NT2/D1 (cell line): Measurements from ENCODE around the gene CDK5RAP2.
"Not testable (repeated sequence)": the region's sequence is repeated elsewhere in the genome, so short reads cannot be mapped to it uniquely, and the experiment has no call there.

ENCODE experiments used
- DNase-seq: peaks from one replicate; pipeline ENCODE4 v3.0.0-alpha.2; 2011; ENCODE audit warnings: low read depth, low spot score
- H3K27me3 ChIP-seq: 2 replicates; pipeline ENCODE4 v1.6.0; 2011; ENCODE audit warnings: mild to moderate bottlenecking; ENCODE audit not compliant: insufficient read length, insufficient read depth
- H3K36me3 ChIP-seq: 2 replicates; pipeline ENCODE4 v1.6.1; 2011; ENCODE audit warnings: mild to moderate bottlenecking, low read length, mixed read lengths; ENCODE audit not compliant: insufficient read depth, insufficient read length
- H3K4me1 ChIP-seq: 2 replicates; pipeline ENCODE4 v1.5.1; 2011; ENCODE audit not compliant: insufficient read depth, insufficient read length
- H3K4me3 ChIP-seq: 2 replicates; pipeline ENCODE4 v1.5.1; 2011; ENCODE audit warnings: low read depth; ENCODE audit not compliant: insufficient read length
- H3K9ac ChIP-seq: 2 replicates; pipeline ENCODE4 v1.6.0; 2011; ENCODE audit warnings: low read depth; ENCODE audit not compliant: insufficient read length
- H3K9me3 ChIP-seq: 2 replicates; pipeline ENCODE4 v1.5.1; 2011; ENCODE audit warnings: mild to moderate bottlenecking, low read length; ENCODE audit not compliant: insufficient read depth
- SUZ12 ChIP-seq: IDR thresholded peaks from 2 replicates; pipeline ENCODE4 v1.6.1; 2011; ENCODE audit not compliant: insufficient read length, insufficient read depth; ENCODE audit errors: extremely low read depth
- YY1 ChIP-seq: IDR thresholded peaks from 2 replicates; pipeline ENCODE4 v1.6.1; 2011; ENCODE audit not compliant: insufficient read length, insufficient read depth
- ZNF274 ChIP-seq: IDR thresholded peaks from 2 replicates; pipeline ENCODE4 v1.6.1; 2011; ENCODE audit warnings: mild to moderate bottlenecking, low read depth, low read length

The CDK5RAP2 gene

DNA sequence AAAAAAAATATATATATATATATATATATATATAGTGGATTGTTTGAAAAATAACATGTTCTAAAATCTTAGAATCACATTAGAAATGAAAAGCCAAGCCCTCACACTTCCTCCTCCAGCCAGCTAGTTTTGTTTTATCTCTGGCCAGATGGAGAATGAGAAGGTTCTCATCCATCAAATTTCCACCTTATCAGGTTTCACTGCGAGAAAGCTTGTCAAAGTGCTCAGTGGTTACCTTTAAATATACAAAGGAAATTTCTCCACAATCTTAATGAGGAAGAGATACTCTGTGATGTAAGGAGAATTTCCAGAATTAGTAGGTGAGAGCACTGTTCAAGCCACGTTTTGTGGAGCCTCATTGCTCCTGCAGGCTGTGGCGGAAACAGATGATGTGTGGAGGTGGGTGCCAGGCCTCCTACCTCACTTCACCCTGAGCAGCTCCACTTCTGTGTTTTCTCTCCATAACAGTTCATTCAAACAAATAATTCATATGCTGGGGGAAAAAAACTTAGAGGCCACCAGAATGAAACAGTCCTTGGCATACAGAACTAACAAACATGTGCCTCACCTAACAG is 71.9 kb downstream of the CDK5RAP2 start:
- Histone ChIP-seq H3K9ac (no peak overlapping the region), H3K27me3 (no peaks in the 10 kb centered on the region), H3K9me3 (peaks cover 24% of the 10 kb centered on the region), H3K4me1 (peaks cover 3% of the 10 kb centered on the region), H3K4me3 (no peak overlapping the region), H3K36me3 (peaks cover 54% of the 10 kb centered on the region)
- no peak for TF ChIP-seq ZNF274
- TF ChIP-seq YY1: no peak
- TF ChIP-seq SUZ12: no peak
- no peak for DNase-seq

DNA sequence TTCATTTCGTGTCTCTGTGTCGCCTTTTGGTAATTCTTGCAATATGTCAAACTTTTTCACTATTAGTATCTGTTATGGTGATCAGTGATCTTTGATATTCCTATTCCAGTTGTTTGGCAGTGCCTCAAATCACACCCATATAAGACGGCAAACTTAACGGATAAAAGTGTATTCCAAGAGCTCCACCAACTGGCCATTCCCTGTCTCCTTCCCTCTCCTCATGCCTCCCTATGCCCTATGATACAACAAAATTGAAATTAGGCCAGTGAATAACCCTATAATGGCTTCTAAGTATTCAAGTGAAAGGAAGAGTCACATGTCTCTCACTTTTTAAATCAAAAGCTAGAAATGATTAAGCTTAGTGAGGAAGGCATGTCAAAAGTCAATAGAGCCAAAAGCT is 74.8 kb downstream of the CDK5RAP2 start:
- H3K36me3 ChIP-seq: peaks cover 40% of the 10 kb centered on the region
- no peaks in the 10 kb centered on the region for H3K27me3 ChIP-seq

DNA sequence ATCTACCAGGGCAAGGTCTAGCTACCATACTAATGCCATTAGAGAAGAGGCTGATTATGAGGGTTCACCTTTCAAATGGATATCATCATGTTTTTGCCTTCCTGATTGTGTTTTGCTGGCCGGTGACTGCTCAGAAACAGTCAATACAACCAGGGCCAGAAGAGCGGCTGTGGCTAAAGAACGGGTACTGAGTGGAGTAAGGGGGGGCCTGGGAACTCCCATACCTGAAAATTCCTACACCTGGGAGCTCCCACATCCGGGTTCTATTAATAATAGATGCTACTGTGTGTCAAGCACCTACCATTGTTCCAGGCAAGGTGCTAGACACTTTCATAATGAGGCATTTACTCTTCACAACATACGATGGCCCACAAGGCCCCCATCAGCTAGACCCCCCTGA is 79.2 kb downstream of the CDK5RAP2 start:
- no peak for DNase-seq
- Histone ChIP-seq H3K4me3 (no peak overlapping the region), H3K9me3 (peaks cover 14% of the 10 kb centered on the region; the same call in 1 of the 2 replicates), H3K27me3 (no peaks in the 10 kb centered on the region), H3K9ac (no peak overlapping the region), H3K4me1 (peaks cover 3% of the 10 kb centered on the region), H3K36me3 (peaks cover 26% of the 10 kb centered on the region)
- no peak for TF ChIP-seq YY1
- no peak for TF ChIP-seq SUZ12
- TF ChIP-seq ZNF274: no peak

More for the DNA sequence above, 74.8 kb downstream of the CDK5RAP2 start:
- no peak for TF ChIP-seq SUZ12
- no peak for TF ChIP-seq ZNF274
- TF ChIP-seq YY1: no peak
- Histone ChIP-seq H3K4me3 (no peak overlapping the region), H3K9me3 (peaks cover 24% of the 10 kb centered on the region), H3K9ac (no peak overlapping the region), H3K4me1 (peaks cover 3% of the 10 kb centered on the region)
- DNase-seq: no peak

DNA sequence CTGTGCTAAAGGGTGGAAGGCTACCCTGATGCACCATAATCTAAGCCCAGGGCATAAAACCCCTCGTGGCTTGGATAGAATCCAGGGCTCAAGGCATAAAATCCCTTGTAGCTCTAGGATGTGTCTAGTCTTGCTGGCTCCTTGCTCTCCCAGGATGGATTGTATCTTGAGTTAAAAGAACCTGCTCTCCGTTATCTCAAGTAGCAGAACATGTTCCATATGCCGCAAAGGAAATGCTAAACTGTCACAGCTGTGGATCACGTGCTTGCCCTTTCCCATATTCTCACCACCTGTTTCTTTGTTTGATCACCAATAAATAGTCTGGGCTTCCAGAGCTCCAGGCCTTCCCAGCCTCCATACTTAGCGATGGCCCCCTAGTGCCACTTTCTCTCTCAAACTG is 82.1 kb downstream of the CDK5RAP2 start:
- not testable (repeated sequence) for H3K9ac ChIP-seq, H3K4me1 ChIP-seq, DNase-seq, H3K27me3 ChIP-seq, H3K4me3 ChIP-seq
- Histone ChIP-seq H3K9me3 (peaks cover 21% of the 10 kb centered on the region; the same call in 1 of the 2 replicates), H3K36me3 (peaks cover 15% of the 10 kb centered on the region)

DNA sequence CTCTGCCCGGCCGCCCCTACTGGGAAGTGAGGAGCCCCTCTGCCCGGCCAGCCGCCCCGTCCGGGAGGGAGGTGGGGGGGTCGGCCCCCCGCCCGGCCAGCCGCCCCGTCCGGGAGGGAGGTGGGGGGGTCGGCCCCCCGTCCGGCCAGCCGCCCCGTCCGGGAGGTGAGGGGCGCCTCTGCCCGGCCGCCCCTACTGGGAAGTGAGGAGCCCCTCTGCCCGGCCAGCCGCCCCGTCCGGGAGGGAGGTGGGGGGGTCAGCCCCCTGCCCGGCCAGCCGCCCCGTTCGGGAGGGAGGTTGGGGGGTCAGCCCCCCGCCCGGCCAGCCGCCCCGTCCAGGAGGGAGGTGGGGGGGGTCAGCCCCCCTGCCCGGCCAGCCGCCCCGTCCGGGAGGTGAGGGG is 83.5 kb downstream of the CDK5RAP2 start:
- DNase-seq, H3K4me1 ChIP-seq, H3K27me3 ChIP-seq, H3K36me3 ChIP-seq, H3K9ac ChIP-seq, H3K4me3 ChIP-seq: not testable (repeated sequence)
- H3K9me3 ChIP-seq: peaks cover 21% of the 10 kb centered on the region; the same call in 1 of the 2 replicates

DNA sequence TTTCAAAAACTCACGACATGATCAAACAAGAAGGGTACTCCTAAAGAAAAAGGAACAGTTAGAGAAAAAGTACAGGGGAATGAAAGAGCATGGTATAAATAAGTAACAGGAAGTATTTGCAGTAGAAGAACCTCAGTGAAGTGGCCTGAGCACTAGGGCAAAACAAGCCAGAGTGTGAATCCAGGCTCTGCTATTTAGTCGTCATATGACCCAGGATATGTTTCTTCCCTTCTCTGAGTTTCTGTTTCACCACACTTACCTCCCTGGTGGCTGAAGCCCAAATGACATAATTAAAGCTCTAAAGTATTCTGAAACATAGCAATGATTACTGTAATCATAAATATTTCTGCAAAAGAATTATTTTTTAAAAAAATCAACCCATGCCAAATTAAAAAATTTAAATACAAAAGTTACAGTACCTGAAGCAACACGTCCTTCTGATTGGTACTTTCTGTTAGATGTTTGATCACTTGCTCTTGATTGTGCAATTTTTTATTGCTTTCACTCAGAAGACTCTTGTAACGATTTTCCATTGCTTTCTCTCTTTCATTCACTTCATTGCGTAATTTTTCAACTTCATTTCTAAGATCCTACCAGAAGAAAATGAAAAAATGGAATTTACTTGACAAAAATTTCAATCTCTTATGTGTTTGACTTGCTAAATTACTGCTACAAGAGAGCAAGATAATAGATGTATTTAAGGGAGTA is 88.9 kb downstream of the CDK5RAP2 start:
- peaks cover 7% of the 10 kb centered on the region; the same call in 1 of the 2 replicates for H3K9me3 ChIP-seq
- H3K36me3 ChIP-seq: peaks cover 42% of the 10 kb centered on the region
- no peak for DNase-seq
- peaks cover 3% of the 10 kb centered on the region for H3K4me1 ChIP-seq
- no peaks in the 10 kb centered on the region for H3K27me3 ChIP-seq
- H3K9ac ChIP-seq: no peak overlapping the region
- TF ChIP-seq ZNF274 (no peak), YY1 (no peak), SUZ12 (no peak)
- H3K4me3 ChIP-seq: no peak overlapping the region

DNA sequence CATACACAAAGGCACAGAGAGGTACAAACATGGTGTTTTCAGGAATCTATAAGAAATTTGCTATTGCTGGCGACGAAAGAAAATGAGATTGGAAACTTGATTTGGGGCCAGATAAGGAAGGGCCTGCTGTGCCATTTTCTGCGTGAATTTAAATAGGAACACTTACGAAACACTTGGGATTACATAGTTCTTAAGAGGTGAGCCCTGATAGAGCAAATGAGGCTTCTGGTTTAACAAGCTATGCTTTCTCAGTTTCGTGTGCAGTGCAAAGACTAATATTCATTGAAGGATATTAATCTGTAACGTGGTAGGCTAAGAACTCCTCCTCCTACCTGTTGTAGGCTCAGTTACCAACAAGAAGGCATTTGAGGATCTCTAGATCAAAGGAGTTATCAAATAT is 93.1 kb downstream of the CDK5RAP2 start:
- DNase-seq: no peak
- H3K4me3 ChIP-seq: no peak overlapping the region
- peaks cover 60% of the 10 kb centered on the region for H3K36me3 ChIP-seq
- no peaks in the 10 kb centered on the region for H3K27me3 ChIP-seq
- no peak overlapping the region for H3K9ac ChIP-seq
- H3K4me1 ChIP-seq: peaks cover 3% of the 10 kb centered on the region
- TF ChIP-seq SUZ12: no peak
- H3K9me3 ChIP-seq: no peaks in the 10 kb centered on the region
